M059J (cell line): Measurements from ENCODE around the gene MMS19. TPM values are rescaled to one million over a fixed set of nuclear protein-coding genes. Genes with fewer than 3 reads are reported as not detected.
A peak's percentile ranks its signal among the peaks of the same experiment; 100 is the strongest.

Experiments
- DNase-seq: peaks from one replicate; pipeline ENCODE4 v3.0.0-alpha.2; 2012; ENCODE audit warnings: low read depth
- total RNA-seq: library from RNA; depleted of rRNA; stranded (reverse); fragments of >200 nt; shearing (Covaris generic); gene quantifications from 2 replicates; pipeline ENCODE4 v1.2.3, GENCODE V29; 2014

MMS19 gene
- total RNA-seq, 1 experiment from 2014 or later = 68.0 TPM

DNA sequence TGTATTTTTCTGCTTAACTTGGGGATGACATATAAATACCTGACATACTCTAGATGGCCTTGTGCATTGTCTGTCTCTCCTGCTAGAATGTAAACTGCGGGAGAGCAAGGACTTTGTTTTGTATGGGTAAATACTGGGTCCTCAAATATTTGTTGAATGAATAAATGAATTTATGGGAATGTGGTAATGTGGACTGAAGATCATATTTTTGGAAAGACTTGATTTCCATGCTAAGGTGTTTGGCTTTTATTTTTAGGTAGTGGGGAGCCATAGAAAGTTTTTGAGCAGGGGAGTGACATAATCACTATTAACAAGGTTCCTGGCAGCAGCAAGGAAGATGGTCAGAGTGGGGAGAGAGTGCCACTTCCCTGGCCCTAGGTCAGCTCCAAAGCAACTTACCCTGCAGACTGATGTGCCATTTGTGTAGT is 27.5 kb upstream of the MMS19 start:
- no peak for DNase-seq

DNA sequence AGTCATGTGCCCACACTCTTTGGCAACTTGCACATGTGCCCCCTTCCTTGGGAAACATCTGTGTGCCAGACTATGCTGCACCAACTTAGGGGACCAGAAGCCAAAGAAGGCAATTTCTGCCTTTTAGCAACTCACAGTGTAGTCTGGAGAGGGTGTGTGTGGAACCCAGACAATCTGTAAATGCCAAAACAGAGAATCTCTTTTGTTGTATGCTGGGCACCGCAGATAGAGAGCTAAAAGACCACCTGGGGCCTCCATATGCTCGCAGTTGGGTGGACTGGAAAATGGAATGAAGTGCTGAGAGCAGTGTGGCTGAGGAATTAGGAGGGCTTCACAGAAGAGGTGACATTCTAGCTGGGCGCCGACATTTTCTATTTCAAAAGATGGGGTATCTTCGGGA is 26.9 kb upstream of the MMS19 start:
- DNase-seq = no peak

GRCh38 chr10:97522937-97523336 is 24.7 kb upstream of the MMS19 start:
- DNase-seq = no peak

GRCh38 chr10:97522071-97522470 is 23.8 kb upstream of the MMS19 start:
- DNase-seq = no peak

GRCh38 chr10:97520978-97521761 is 22.9 kb upstream of the MMS19 start:
- no peak for DNase-seq

- no peak for DNase-seq
Measured at GRCh38 chr10:97520520-97520919, 22.3 kb upstream of the MMS19 start.

- DNase-seq = no peak
Measured at GRCh38 chr10:97519342-97519741, 21.1 kb upstream of the MMS19 start.

- DNase-seq = peak; percentile 76
Measured at GRCh38 chr10:97518301-97519043, 20.2 kb upstream of the MMS19 start.

DNA sequence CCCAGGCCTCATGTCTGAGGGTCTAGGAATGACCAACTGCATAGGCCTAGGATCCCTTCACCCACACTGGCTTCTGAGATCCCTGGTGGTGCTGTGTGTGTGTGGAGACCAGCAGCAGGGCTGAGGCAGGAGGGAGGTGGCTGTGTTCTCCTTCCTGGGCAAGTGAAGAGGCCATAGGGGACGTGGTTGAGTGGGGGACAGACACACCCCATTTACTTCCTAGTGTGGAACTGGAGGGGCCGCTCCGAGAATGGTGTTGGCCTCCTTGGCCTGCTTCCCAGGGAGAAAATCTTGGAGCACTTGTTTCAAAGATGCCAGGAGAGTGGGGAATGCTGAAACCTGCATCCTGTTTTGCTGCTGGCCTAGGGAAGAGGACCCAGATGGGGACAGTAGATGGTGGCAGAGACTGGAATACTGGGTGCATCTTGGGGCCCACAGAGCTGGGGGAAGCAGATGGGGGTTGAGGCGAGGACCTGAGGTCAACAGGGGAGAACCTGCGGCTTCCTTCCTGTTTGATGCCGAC is 19.6 kb upstream of the MMS19 start:
- DNase-seq = no peak

GRCh38 chr10:97517096-97517750 is 19.0 kb upstream of the MMS19 start:
- DNase-seq = no peak

GRCh38 chr10:97515271-97515978 is 17.2 kb upstream of the MMS19 start:
- DNase-seq = no peak

DNA sequence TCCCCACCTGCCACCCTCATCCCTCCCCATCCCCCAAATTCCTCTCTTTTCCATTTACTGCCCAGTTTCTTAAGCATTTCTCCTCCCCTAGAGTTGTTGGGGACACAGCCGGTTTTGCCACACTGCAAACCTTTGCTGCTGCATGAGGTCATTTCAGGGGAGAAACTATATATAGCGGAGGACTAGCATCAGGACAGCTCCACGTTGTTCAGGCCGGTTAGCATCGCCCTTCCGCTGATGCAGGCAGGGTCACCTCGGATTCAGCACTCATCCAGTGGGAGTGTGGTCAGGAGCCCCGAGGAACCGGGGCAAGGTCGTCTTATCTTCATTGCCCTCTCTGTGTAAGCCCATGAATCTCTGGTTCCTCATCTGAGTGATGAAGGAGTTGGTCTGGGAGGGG is 16.1 kb upstream of the MMS19 start:
- DNase-seq = no peak

DNA sequence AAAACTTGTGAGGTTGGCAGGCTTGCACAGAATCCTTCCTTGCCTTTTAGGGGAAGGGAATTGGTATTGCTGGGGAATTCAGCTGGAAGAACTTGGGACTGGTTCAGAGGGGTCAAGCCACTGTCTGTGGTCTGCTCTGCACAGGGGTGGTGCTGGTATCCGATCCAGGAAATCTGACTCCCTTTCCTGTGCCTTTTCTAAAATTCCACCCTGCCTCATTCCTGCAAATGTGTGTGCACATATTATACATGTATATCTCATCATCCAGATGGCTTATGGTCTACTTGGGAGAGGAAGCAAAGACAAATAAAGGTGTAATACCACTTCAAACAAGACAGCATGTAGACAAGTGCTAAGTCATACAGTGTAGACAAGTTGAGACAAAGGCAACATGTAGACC is 14.8 kb upstream of the MMS19 start:
- DNase-seq = no peak

DNA sequence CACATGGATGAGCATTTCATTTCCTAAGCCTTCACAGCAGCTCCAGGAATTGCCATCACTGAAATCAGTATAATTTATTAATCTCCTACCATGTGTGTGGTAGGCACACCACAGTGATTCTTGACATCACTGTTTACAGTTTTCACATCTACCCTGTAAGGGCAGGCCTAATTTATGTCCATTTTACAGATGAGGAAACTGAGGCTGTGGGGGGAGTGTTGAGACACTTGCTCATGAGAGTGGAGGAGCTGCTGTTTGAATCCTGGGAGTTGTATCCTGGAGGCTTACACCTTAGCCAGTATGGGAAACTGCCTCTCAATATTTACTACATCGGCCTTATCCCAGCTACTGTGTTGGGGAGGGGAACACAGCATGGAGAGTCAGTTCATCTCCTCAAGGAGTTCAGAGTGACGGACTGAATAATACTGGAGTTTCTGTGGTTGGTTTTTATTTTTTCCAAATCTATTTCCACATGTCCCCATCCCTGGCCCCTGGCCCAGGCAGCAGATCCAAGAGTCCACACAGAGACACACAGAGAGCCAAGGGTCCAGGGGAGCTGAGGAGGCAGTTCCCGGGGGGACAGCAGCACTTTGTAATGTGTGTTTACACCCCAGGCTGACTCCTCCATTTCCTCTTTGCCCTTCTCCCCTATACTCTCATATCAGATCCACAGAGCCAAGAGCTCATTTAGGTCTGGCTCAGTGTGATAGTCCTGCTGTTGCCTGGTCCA is 13.7 kb upstream of the MMS19 start:
- DNase-seq = no peak

- DNase-seq = no peak
Measured at GRCh38 chr10:97510686-97511085, 12.5 kb upstream of the MMS19 start.

DNA sequence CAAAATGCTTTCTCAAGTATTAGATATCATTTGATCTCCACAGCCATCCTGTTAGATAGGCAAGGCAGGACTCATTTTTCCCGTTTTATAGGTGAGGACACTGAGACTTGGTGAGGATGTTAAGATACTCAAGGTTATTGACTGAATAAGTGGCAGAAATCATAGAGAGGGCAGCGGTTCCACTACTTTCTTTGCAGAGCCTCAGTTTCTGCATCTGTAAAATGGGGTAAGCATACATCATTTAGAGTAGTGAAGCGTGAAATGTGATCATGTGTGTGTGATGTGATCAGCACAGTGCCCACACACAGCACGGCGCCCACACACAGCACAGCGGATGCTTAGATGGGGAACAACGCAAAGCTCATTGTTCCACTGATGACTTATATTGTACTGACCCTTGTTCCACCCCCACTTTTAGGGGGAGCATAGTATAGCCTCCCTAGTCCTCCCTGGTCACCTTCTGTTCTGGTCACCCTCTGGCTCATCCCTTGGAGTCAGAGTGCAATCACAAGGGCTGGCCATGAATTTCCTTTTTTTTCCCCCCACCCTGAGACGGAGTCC is 11.0 kb upstream of the MMS19 start:
- no peak for DNase-seq

DNA sequence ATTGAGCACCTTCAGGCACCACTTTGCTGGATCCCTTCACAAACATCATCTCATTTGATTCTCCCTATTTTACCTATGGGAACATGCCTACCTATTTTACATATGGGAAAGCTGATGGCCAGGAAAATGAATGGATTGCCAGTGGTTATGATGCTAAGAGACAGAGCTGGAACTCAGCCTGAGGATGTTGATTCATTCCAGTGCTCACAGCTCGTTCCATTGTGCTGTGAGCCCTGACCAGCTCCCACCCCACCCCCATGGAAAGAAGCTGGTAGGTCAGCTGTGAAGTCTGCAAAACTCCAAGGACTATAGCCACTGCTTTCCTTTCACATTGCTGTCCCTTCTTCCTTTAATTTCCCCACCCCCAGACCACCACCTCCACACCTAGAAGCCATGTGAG is 10.1 kb upstream of the MMS19 start:
- DNase-seq = peak; percentile 44

DNA sequence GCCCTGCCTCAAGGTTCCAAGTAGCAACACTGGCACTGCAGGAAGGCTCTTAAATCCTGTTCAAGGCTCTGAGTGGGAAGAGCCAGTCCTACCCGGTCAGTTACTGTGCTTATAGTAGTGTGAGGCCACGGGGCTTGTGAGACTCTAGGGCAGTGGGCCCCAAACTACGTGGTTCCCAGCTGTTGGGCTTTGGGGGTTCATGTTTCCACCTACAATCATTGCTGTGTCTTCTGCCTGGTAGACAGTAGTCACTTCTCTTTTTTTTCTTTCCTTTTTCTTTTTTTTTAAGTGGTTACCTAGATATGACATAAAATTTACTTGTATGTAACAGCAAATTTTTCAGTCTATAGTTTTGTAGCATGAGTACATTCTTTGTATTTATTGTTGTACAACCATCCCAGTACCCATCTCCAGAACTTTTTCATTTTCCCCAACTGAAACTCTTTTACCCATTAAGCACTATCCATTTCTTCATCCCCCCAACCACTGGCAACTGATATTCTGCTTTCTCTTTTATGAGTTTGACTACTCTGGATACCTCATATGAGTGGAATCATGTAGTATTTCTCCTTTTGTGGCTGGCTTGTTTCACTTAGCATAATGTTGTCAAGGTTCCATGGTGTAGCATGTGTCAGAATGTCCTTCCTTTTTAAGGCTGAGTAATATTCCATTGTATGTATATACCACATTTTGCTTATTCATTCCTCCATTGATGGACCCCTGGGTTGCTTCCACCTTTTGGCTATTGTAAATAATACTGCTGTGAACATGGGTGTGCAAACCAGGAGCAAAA is 8.2 kb upstream of the MMS19 start:
- DNase-seq = no peak

- no peak for DNase-seq
Measured at GRCh38 chr10:97505152-97505551, 6.9 kb upstream of the MMS19 start.

DNA sequence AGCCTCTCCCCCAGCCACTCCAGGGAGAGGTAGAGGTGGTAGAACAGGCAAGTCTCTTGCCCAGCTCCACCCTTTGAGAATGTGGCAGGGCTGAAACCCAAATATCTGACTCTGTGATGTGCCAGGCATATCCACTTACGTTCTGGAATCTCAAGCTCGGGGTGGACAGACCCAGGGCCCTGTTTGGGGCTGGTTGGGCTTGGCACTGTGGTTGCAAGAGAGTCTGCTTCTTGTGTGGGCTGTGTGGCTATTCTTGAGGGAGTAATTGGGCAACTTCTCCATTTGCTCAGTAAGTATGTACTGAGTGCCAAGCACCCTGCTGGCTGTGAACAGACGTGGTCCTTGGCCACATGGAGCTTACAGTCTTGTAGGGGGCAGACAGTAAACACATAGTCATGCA is 5.2 kb upstream of the MMS19 start:
- no peak for DNase-seq
